ENCODE measurements around the gene GP9.
"Not testable (repeated sequence)": the region's sequence is repeated elsewhere in the genome, so short reads cannot be mapped to it uniquely, and the experiment has no call there.

GP9 gene

GRCh38 chr3:129082026-129082425 is 21.4 kb downstream of the GP9 start:
- TF ChIP-seq ZFX (IDR thresholded peaks at IDR 0.05; ENCODE audit: borderline replicate concordance), result no peak
- no peak for TF ChIP-seq CTCF (IDR thresholded peaks at IDR 0.05)
- no peak overlapping the region for H3K27ac ChIP-seq

DNA sequence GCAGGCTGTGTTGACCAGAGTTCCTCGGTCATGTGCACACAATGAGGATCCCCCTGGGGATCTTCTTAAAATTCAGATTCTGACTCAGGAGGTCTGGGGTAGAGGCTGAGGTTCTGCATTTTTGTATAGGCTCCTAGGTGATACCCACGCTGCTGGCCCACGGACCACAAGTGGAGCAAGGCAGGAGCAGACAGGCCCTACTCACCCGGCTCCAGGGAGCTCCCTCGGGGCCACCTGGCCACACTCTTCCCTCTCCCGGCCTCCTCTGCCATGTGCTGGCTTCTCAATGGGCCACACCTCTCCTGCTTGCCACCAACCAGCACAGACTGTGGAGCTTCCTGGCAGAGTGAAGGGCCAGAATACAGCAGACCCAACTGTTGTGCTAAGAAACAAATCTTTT is 23.9 kb downstream of the GP9 start:
- H3K27ac ChIP-seq, result no peak overlapping the region
- TF ChIP-seq ZFX (IDR thresholded peaks at IDR 0.05; ENCODE audit: borderline replicate concordance), result no peak
- no peak for TF ChIP-seq CTCF (IDR thresholded peaks at IDR 0.05)

- no peak overlapping the region for H3K27ac ChIP-seq
- no peak for TF ChIP-seq ZFX (IDR thresholded peaks at IDR 0.05; ENCODE audit: borderline replicate concordance)
- no peak for TF ChIP-seq CTCF (IDR thresholded peaks at IDR 0.05)
Observed at GRCh38 chr3:129085165-129085715, 24.7 kb downstream of the GP9 start.

- H3K27ac ChIP-seq, result no peak overlapping the region
- TF ChIP-seq ZFX (IDR thresholded peaks at IDR 0.05; ENCODE audit: borderline replicate concordance), result no peak
- TF ChIP-seq CTCF (IDR thresholded peaks at IDR 0.05), result no peak
Observed at GRCh38 chr3:129085818-129086217, 25.2 kb downstream of the GP9 start.

- TF ChIP-seq ZFX (IDR thresholded peaks at IDR 0.05; ENCODE audit: borderline replicate concordance) (no peak), CTCF (IDR thresholded peaks at IDR 0.05) (no peak)
- no peak overlapping the region for H3K27ac ChIP-seq
Observed at GRCh38 chr3:129087138-129087702, 26.6 kb downstream of the GP9 start.

DNA sequence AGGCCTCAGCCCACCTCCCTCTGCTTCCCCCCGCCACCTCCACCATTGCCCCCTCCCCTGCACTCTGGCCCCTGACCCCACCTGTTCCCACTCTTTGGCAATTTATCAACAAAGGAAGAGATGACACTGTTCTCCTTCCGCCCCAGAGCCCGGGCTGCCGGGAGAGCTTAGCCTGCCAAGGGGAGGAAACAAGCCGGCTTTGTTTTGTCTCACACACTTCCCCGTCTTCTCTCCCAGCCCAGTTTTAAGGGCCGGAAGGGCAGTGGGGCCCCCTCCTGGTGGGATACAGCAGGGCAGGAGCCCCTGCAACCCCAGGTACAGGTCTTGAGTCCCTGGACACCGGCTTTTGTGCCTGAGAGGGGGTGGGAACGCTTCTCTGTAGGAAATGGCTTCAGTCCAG is 27.3 kb downstream of the GP9 start:
- not testable (repeated sequence) for H3K27ac ChIP-seq

DNA sequence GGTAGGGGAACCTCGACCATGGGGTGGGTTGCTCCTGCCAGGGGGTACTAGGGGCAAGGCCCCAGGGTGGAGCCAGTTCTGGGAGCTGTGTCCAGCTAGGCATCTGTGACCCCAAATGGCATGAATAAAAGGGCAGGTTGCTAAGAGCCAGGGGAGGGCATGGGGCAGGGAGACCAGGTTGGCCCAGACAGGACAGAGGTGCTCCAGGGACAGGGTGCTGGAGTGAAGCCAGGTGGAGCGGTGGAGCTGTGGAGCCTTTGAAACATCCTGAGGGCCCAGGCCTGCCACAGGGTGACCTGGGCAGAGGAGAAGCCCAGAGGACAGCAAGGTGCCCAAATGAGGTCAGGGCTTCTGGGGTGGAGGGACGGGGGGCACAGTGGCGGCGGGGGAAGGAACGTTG is 27.7 kb downstream of the GP9 start:
- H3K27ac ChIP-seq, result not testable (repeated sequence)

- TF ChIP-seq CTCF (IDR thresholded peaks at IDR 0.05) (no peak), ZFX (IDR thresholded peaks at IDR 0.05; ENCODE audit: borderline replicate concordance) (no peak)
- no peak overlapping the region for H3K27ac ChIP-seq
Observed at GRCh38 chr3:129095285-129095684, 34.7 kb downstream of the GP9 start.

Data from 22Rv1 (cell line).